Epithelial cell of esophagus (primary cell): ENCODE measurements around the gene DYNC2LI1.
A peak's percentile ranks its signal among the peaks of the same experiment; 100 is the strongest.

Experiments
- DNase-seq: peaks from one replicate; pipeline ENCODE4 v3.0.0; 2010; ENCODE audit warnings: low read depth
- H3K4me3 ChIP-seq: 2 replicates; pipeline ENCODE4 v1.5.1; 2011; ENCODE audit warnings: mild to moderate bottlenecking, low read length, control low read depth
- TF ChIP-seq, protein P1 (sequence below): IDR thresholded peaks from 2 replicates; pipeline ENCODE4 v1.5.1; 2011; ENCODE audit warnings: low read depth, mild to moderate bottlenecking, low read length, control low read depth, inconsistent platforms; ENCODE audit not compliant: insufficient read depth; ENCODE audit errors: missing control alignments

DYNC2LI1 gene

DNA sequence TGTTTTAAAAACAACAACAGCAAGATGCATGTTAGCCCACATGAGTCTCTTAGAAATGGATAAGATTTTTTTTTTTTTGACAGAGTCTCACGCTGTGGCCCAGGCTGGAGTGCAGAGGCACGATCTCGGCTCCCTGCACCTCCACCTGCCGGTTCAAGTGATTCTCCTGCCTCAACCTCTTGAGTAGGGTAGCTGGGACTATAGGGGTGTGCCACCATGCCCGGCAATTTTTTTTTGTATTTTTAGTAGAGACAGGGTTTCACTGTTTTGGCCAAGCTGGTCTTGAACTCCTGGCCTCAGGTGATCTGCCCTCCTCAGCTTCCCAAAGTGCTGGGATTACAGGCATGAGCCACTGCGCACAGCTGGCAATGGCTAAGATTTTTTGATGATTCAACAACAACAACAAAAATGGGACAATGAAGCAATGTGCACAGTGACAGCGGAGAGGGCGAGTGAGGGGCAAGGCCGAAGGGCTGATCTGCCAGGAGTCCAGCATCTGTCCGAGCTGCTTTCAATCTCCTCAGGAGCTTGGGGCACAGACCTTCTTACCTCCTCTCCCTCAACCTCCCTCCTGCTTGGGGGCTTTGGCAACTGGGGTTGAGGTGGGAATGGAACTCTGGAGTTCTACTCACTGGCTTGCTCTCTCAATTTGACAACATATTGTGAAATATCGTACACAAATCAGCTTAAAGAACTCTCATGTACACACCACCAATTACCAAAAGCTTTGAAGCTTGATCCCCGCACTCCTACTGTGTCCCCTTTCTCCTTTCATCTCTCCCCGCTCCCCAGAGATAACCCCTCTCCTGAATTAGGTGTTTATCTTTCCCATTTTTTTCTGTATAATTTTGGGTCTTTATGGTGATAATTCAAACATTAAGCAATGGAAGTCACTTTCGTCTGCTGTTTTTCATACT, 68.4 kb downstream of the DYNC2LI1 start:
- no peak for DNase-seq
- TF ChIP-seq, protein P1, sequence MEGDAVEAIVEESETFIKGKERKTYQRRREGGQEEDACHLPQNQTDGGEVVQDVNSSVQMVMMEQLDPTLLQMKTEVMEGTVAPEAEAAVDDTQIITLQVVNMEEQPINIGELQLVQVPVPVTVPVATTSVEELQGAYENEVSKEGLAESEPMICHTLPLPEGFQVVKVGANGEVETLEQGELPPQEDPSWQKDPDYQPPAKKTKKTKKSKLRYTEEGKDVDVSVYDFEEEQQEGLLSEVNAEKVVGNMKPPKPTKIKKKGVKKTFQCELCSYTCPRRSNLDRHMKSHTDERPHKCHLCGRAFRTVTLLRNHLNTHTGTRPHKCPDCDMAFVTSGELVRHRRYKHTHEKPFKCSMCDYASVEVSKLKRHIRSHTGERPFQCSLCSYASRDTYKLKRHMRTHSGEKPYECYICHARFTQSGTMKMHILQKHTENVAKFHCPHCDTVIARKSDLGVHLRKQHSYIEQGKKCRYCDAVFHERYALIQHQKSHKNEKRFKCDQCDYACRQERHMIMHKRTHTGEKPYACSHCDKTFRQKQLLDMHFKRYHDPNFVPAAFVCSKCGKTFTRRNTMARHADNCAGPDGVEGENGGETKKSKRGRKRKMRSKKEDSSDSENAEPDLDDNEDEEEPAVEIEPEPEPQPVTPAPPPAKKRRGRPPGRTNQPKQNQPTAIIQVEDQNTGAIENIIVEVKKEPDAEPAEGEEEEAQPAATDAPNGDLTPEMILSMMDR, result no peak
- H3K4me3 ChIP-seq, result no peak overlapping the region

DNA sequence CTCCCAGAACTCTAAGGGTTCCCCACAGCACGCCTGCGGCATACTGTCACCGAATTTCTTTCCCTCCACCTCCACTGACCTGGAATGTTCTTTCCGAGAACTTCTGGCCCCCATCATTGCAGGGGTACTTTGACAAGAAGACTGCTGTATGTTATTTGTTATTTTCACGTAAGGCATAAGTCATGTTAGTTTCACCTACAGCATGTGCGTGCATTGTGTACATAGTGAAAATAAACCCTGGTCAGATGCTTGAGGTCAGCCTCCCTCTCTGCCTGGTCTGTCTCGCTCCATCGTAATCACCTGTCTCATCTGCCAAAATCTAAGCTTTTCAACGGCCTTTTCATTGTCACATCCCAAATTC, 69.0 kb downstream of the DYNC2LI1 start:
- no peak overlapping the region for H3K4me3 ChIP-seq
- no peak for DNase-seq
- TF ChIP-seq, protein P1, result no peak

DNA sequence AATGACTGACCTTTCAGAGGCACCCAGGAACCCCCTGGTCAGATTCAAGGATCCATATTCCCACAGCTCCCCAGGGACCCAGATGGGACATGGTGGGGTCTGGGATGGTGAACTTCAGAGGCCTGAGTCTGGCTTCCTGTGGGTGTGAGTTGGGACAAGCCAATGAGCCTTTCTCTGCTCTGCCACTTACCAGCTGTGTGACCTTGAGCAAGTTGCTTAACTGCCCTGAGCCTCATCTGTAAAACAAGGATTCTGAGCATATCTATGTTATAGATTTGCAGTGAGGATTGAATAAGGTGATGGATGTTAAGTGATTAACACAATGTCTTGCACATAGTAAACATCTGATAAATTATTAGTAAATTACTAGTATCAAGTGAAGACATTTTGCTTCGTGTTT, 71.3 kb downstream of the DYNC2LI1 start:
- no peak for DNase-seq
- no peak overlapping the region for H3K4me3 ChIP-seq
- TF ChIP-seq, protein P1, result no peak

DNA sequence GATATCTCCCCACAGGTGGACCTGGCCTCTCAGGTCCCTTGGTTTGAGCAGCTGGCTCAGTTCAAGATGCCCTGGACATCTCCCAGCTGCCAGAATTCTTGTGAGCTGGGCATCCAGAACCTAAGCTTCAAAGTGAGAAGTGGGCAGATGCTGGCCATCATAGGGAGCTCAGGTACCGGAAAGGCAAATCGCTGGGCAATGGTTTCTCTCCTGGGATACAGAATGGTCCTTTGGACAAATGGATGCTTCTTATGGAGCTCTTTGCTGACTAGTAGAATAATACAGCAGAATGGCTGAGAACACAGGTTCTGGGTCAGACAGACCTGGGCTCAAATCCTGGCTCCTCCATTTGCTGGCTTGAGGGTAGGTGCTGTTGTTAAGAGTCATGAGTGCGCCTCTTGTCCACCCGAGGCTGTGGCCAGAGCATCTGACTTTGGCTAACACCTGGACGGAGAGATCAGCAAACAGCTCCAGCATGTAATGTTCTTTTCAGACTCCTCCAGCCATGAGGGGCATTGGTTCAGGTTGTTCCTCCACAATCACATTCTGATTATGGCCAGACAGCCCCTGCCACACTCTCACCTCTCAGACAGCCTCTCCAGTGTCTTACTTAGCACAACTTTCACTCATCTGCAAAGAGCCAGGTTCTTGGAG, 72.4 kb downstream of the DYNC2LI1 start:
- DNase-seq, result no peak
- TF ChIP-seq, protein P1, result no peak
- H3K4me3 ChIP-seq, result no peak overlapping the region

DNA sequence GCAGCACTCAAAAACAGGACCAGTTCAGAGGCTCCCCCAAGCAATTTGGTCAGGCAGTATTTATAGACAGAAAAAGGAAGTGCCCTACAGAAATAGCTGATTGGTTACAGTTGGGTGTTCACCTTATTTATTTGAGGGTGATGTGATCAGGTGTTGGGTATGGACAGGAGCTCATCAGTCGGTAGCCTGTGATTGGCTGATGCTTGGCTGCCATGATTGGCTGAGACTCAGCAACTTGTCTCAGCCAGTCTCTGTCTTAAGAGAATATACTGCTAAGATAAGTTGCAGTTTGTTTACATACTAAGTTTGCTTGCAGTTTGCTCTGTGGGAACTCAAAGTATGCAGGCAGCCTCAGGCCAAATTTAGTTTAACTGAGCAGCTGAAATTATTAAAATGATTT, 74.4 kb downstream of the DYNC2LI1 start:
- no peak overlapping the region for H3K4me3 ChIP-seq
- DNase-seq, result peak; percentile 16
- TF ChIP-seq, protein P1, result no peak

DNA sequence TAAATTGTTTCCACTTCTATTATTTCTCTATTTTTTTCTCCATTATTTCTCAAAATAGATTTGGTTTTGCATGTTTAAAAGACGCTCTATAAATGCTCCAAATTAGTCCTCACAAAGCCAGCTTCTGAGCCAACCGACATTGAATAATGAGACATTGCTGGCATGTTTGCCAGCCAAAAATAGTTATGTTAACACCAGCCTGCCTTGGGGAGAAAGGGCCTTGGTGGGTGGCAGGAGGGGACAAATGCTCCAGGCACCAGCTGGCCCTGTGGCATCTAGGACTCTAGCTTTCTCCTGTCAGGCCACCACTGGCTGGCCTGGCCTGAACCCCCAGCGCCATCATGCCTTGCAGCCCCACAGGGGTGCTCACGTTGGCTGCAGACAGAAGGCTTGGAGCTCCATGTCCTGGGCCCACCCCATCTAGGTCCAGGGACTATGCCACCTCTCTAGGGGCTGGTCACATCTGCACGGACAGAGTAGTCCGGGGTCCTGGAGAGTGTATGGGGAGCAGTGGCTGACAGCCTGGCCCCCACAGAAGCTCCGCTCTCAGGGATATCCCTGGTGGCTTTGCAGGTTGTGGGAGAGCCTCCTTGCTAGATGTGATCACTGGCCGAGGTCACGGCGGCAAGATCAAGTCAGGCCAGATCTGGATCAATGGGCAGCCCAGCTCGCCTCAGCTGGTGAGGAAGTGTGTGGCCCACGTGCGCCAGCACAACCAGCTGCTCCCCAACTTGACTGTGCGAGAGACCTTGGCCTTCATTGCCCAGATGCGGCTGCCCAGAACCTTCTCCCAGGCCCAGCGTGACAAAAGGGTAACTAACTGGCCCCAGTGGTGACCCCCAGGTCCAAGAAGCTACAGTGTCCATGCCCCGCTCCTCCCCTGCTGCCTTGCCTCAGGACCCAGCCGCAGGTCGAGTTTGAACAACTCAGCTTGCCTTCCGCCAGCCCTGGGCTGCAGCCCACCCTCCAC, 77.5 kb downstream of the DYNC2LI1 start:
- TF ChIP-seq, protein P1, result no peak
- H3K4me3 ChIP-seq, result no peak overlapping the region
- no peak for DNase-seq
